HepG2 (cell line): ENCODE data around the gene TTBK1. TPM values are rescaled to one million over a fixed set of nuclear protein-coding genes. Genes with fewer than 3 reads are reported as not detected.
A peak's percentile ranks its signal among the peaks of the same experiment; 100 is the strongest.

Experiments used
- HNRNPK ChIP-seq: fragments of 200-400 bp; formaldehyde crosslinking; IDR thresholded peaks from 2 replicates; pipeline ENCODE4 v1.6.1; 2018; ENCODE audit warnings: low read length, low read depth, moderate library complexity, mild to moderate bottlenecking; ENCODE audit not compliant: poor library complexity, severe bottlenecking
- POGZ ChIP-seq: sonication (generic); formaldehyde crosslinking; IDR thresholded peaks from 2 replicates; pipeline ENCODE4 v1.4.0; 2020; ENCODE audit warnings: mild to moderate bottlenecking, missing genetic modification reagents
- SMARCE1 ChIP-seq: fragments of 450-650 bp; IDR thresholded peaks from 2 replicates; pipeline ENCODE4 v1.6.1; 2017; ENCODE audit warnings: borderline replicate concordance
- SUZ12 ChIP-seq: fragments of 150-350 bp; IDR thresholded peaks from 2 replicates; pipeline ENCODE4 v1.6.1; 2014; ENCODE audit warnings: low read depth, low read length
- WIZ ChIP-seq: sonication (generic); formaldehyde crosslinking; IDR thresholded peaks from 2 replicates; pipeline ENCODE4 v1.5.1; 2020; ENCODE audit warnings: mild to moderate bottlenecking, missing genetic modification reagents
- YEATS2 ChIP-seq: sonication (generic); formaldehyde crosslinking; IDR thresholded peaks from 2 replicates; pipeline ENCODE4 v1.4.0; 2020; ENCODE audit warnings: missing genetic modification reagents, borderline replicate concordance
- ZNF101 ChIP-seq: sonication (generic); formaldehyde crosslinking; IDR thresholded peaks from 2 replicates; pipeline ENCODE4 v1.4.0; 2020; ENCODE audit warnings: mild to moderate bottlenecking, low read depth, missing genetic modification reagents, borderline replicate concordance
- ZNF224 ChIP-seq: sonication (generic); formaldehyde crosslinking; IDR thresholded peaks from 2 replicates; pipeline ENCODE4 v1.5.0; 2020; ENCODE audit warnings: mild to moderate bottlenecking, missing genetic modification reagents
- ZNF292 ChIP-seq: sonication (generic); formaldehyde crosslinking; IDR thresholded peaks from 2 replicates; pipeline ENCODE4 v1.8.1; 2022; ENCODE audit warnings: mild to moderate bottlenecking, low read depth, missing genetic modification reagents, borderline replicate concordance
- polyA plus RNA-seq, 8 experiments: library from polyadenylated mRNA; depleted of rRNA in 3 of 8; stranded (reverse) in 7 of 8; unstranded in 1 of 8; fragments of >200 nt; fragmentation: Illumina TruSeq in 4 of 8; extraction: Trizol in 4 of 8; gene quantifications; 2 replicates each; pipeline versions ENCODE4 v1.2.1 to v1.2.3, GENCODE V29; 2011 to 2016; ENCODE audit warnings: low read depth in 4 of 8, missing spikeins in 1 of 8, mixed read lengths in 1 of 8; ENCODE audit not compliant: insufficient read depth in 1 of 8
- total RNA-seq, 5 experiments: library from RNA; depleted of rRNA; stranded (reverse); fragments of >200 nt; fragmentation: Illumina TruSeq; extraction: Trizol; gene quantifications; 2 replicates each; pipeline ENCODE4 v1.2.3, GENCODE V29; 2016; ENCODE audit warnings: low read depth in 1 of 5
- TF ChIP-seq, protein P1 (sequence below): sonication (generic); formaldehyde crosslinking; IDR thresholded peaks from one replicate; pipeline ENCODE4 v1.5.1; 2020; ENCODE audit warnings: mild to moderate bottlenecking, missing genetic modification reagents; ENCODE audit errors: not compliant biosample characterization
- TF ChIP-seq, protein P2 (sequence below): IDR thresholded peaks from 2 replicates; pipeline ENCODE4 v1.6.1; 2016; ENCODE audit warnings: missing biosample characterization, missing genetic modification reagents, low read depth
- TF ChIP-seq, protein P3 (sequence below): sonication (generic); formaldehyde crosslinking; IDR thresholded peaks from 2 replicates; pipeline ENCODE4 v1.5.0; 2020; ENCODE audit warnings: mild to moderate bottlenecking, missing genetic modification reagents
- TF ChIP-seq, protein P4 (sequence below): sonication (generic); formaldehyde crosslinking; IDR thresholded peaks from 2 replicates; pipeline ENCODE4 v1.5.0; 2020; ENCODE audit warnings: missing genetic modification reagents

Gene TTBK1
- total and polyA plus RNA-seq, 2 of the 13 experiments (the other 11 are each of a cell fraction or from before 2014, with no cell fraction given), result 0.24 to 0.33 TPM

DNA sequence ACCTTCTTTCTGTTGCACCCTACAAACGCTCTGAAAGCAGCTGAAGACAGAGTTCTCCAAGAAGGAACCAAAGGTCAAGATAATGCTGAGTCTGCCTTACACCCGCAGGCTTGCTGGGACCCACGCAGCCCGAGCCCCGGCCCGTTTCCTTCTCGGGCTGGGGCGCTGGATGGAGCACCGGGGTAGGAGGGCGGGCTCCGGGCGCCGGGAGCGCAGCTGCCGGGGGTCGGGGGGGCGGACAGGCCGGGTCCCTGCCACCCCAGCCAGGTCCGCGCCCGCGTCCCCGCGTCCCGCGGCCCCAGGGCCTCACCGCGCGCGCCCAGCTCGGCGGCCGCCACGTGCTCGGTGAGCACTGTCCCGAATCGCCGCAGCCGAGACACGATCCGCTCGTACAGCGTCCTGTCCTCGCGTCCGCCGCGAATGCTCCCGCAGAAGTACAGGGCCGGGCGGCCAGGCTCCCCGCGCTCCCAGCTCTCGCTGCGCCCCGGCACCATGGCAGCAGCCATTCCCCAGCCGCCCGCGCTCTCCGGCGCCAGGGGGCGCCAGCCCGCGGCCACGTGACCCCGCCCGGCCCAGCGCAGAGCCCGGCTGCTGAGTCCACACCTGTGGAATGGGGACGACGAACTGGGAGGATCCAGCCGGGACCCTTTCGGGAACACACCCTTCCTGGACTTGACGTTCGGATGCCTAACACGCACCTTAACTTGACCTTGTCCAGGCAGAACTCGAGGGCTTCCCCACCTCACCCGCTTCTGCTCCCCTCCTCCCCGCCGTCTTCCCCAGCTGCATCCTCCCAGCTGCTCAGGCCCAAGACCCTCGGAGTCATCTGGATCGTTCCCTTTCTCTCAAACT, 14.1 kb upstream of the TTBK1 start, which contains the start of gene DNPH1 (continued):
- TF ChIP-seq, protein P1, sequence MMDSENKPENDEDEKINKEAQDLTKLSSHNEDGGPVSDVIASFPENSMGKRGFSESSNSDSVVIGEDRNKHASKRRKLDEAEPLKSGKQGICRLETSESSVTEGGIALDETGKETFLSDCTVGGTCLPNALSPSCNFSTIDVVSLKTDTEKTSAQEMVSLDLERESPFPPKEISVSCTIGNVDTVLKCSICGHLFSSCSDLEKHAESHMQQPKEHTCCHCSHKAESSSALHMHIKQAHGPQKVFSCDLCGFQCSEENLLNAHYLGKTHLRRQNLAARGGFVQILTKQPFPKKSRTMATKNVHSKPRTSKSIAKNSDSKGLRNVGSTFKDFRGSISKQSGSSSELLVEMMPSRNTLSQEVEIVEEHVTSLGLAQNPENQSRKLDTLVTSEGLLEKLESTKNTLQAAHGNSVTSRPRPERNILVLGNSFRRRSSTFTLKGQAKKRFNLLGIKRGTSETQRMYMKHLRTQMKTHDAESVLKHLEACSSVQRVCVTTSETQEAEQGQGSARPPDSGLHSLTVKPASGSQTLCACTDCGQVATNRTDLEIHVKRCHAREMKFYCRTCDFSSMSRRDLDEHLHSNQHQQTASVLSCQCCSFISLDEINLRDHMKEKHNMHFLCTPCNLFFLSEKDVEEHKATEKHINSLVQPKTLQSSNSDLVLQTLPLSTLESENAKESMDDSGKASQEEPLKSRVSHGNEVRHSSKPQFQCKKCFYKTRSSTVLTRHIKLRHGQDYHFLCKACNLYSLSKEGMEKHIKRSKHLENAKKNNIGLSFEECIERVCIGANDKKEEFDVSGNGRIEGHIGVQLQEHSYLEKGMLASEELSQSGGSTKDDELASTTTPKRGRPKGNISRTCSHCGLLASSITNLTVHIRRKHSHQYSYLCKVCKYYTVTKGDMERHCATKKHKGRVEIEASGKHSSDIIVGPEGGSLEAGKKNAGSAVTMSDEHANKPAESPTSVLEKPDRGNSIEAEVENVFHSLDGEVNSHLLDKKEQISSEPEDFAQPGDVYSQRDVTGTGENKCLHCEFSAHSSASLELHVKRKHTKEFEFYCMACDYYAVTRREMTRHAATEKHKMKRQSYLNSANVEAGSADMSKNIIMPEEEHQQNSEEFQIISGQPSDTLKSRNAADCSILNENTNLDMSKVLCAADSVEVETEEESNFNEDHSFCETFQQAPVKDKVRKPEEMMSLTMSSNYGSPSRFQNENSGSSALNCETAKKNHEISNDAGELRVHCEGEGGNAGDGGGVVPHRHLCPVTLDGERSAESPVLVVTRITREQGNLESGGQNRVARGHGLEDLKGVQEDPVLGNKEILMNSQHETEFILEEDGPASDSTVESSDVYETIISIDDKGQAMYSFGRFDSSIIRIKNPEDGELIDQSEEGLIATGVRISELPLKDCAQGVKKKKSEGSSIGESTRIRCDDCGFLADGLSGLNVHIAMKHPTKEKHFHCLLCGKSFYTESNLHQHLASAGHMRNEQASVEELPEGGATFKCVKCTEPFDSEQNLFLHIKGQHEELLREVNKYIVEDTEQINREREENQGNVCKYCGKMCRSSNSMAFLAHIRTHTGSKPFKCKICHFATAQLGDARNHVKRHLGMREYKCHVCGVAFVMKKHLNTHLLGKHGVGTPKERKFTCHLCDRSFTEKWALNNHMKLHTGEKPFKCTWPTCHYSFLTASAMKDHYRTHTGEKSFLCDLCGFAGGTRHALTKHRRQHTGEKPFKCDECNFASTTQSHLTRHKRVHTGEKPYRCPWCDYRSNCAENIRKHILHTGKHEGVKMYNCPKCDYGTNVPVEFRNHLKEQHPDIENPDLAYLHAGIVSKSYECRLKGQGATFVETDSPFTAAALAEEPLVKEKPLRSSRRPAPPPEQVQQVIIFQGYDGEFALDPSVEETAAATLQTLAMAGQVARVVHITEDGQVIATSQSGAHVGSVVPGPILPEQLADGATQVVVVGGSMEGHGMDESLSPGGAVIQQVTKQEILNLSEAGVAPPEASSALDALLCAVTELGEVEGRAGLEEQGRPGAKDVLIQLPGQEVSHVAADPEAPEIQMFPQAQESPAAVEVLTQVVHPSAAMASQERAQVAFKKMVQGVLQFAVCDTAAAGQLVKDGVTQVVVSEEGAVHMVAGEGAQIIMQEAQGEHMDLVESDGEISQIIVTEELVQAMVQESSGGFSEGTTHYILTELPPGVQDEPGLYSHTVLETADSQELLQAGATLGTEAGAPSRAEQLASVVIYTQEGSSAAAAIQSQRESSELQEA (CRISPR knock-in tag), result peak; percentile 64
- peak; percentile 10; the same call in 1 of the 2 replicates for TF ChIP-seq POGZ
- TF ChIP-seq WIZ, result 0 out of 2 replicates have a peak, but pooled peaks have one; percentile 18
- TF ChIP-seq, protein P2, sequence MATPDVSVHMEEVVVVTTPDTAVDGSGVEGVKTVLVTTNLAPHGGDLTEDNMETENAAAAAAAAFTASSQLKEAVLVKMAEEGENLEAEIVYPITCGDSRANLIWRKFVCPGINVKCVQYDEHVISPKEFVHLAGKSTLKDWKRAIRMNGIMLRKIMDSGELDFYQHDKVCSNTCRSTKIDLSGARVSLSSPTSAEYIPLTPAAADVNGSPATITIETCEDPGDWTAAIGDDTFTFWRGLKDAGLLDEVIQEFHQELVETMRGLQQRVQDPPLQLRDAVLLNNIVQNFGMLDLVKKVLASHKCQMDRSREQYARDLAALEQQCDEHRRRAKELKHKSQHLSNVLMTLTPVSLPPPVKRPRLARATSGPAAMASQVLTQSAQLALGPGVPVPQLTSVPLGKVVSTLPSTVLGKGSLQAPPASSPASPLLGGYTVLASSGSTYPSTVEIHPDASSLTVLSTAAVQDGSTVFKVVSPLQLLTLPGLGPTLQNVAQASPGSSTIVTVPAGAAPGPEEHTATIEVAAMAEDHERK, result no peak
- peak; percentile 44; the same call in 1 of the 2 replicates for TF ChIP-seq ZNF292 (CRISPR knock-in tag)
- no peak for TF ChIP-seq SMARCE1
- TF ChIP-seq YEATS2 (CRISPR knock-in tag), result peak; percentile 56; the same call in 1 of the 2 replicates
- TF ChIP-seq ZNF224 (CRISPR knock-in tag), result no peak
- TF ChIP-seq SUZ12, result no peak
- TF ChIP-seq, protein P3, sequence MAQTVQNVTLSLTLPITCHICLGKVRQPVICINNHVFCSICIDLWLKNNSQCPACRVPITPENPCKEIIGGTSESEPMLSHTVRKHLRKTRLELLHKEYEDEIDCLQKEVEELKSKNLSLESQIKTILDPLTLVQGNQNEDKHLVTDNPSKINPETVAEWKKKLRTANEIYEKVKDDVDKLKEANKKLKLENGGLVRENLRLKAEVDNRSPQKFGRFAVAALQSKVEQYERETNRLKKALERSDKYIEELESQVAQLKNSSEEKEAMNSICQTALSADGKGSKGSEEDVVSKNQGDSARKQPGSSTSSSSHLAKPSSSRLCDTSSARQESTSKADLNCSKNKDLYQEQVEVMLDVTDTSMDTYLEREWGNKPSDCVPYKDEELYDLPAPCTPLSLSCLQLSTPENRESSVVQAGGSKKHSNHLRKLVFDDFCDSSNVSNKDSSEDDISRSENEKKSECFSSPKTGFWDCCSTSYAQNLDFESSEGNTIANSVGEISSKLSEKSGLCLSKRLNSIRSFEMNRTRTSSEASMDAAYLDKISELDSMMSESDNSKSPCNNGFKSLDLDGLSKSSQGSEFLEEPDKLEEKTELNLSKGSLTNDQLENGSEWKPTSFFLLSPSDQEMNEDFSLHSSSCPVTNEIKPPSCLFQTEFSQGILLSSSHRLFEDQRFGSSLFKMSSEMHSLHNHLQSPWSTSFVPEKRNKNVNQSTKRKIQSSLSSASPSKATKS (CRISPR knock-in tag), result no peak; the same call in 1 of the 2 replicates
- TF ChIP-seq HNRNPK, result peak; percentile 55
- 0 out of 2 replicates have a peak, but pooled peaks have one; percentile 64 for TF ChIP-seq ZNF101 (CRISPR knock-in tag)
- TF ChIP-seq, protein P4, sequence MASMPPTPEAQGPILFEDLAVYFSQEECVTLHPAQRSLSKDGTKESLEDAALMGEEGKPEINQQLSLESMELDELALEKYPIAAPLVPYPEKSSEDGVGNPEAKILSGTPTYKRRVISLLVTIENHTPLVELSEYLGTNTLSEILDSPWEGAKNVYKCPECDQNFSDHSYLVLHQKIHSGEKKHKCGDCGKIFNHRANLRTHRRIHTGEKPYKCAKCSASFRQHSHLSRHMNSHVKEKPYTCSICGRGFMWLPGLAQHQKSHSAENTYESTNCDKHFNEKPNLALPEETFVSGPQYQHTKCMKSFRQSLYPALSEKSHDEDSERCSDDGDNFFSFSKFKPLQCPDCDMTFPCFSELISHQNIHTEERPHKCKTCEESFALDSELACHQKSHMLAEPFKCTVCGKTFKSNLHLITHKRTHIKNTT (CRISPR knock-in tag), result peak; percentile 82; the same call in 1 of the 2 replicates
